Fibroblast of the aortic adventitia (primary cell): ENCODE data around the gene POFUT2. TPM values are rescaled to one million over a fixed set of nuclear protein-coding genes. Genes with fewer than 3 reads are reported as not detected.

Experiments used
- DNase-seq: peaks from one replicate; pipeline ENCODE4 v3.0.0-alpha.2; 2010; ENCODE audit warnings: low read depth
- H3K4me3 ChIP-seq: 2 replicates; pipeline ENCODE4 v1.5.1; 2011; ENCODE audit warnings: low read depth, mild to moderate bottlenecking, control low read depth, low read length, moderate library complexity
- total RNA-seq: library from RNA; depleted of rRNA; stranded (reverse); fragments of >200 nt; gene quantifications from 2 replicates; pipeline ENCODE4 v1.2.3, GENCODE V29; 2012; ENCODE audit warnings: low replicate concordance
- TF ChIP-seq, protein P1 (sequence below): IDR thresholded peaks from 2 replicates; pipeline ENCODE4 v1.5.1; 2011; ENCODE audit warnings: mild to moderate bottlenecking, low read length, control low read depth, inconsistent platforms; ENCODE audit not compliant: insufficient read depth

The POFUT2 gene
- total RNA-seq, 1 donor, result 23.8 TPM

GRCh38 chr21:45270306-45270821, 17.3 kb downstream of the POFUT2 start:
- TF ChIP-seq, protein P1, sequence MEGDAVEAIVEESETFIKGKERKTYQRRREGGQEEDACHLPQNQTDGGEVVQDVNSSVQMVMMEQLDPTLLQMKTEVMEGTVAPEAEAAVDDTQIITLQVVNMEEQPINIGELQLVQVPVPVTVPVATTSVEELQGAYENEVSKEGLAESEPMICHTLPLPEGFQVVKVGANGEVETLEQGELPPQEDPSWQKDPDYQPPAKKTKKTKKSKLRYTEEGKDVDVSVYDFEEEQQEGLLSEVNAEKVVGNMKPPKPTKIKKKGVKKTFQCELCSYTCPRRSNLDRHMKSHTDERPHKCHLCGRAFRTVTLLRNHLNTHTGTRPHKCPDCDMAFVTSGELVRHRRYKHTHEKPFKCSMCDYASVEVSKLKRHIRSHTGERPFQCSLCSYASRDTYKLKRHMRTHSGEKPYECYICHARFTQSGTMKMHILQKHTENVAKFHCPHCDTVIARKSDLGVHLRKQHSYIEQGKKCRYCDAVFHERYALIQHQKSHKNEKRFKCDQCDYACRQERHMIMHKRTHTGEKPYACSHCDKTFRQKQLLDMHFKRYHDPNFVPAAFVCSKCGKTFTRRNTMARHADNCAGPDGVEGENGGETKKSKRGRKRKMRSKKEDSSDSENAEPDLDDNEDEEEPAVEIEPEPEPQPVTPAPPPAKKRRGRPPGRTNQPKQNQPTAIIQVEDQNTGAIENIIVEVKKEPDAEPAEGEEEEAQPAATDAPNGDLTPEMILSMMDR, result no peak
- DNase-seq, result no peak
- H3K4me3 ChIP-seq, result no peak overlapping the region

DNA sequence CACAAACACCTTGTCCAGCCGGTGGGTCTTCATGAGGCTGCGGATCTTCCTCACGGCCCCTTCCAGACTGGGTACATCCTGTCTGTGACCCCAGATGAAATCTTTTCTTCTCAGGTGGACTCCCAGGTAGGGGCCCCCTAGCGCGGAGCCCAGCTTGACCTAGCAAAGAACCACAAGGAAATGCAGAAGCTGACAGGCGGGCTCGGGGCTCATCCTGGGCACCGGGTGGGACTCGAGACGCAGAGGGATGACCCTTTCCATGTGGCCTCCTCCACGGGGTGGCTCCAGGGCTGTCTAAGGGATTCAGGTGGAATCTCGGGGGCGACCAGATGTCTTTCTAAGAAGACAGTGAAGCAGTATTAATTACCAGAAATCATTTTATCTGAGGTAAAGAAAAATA, 17.8 kb downstream of the POFUT2 start:
- H3K4me3 ChIP-seq, result no peak overlapping the region
- DNase-seq, result no peak
- TF ChIP-seq, protein P1, result no peak

DNA sequence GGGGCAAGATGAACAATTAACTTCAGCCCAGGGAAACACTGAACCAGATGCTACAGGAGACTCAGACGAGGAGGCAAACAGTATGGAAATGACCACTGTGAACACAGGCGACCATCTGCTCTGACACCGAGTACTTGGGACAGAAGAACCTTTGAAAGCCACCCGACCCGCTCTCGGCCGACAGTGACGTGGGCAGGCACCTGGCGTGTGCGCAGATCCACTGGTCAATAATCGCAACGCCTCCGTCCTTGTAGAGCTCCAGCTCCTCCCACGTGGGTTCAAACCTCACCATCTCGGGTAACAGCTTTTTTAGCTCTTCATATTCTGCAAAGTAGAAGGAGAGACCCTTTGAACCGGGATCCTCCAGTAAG, 20.3 kb downstream of the POFUT2 start:
- H3K4me3 ChIP-seq, result no peak overlapping the region
- DNase-seq, result no peak
- TF ChIP-seq, protein P1, result no peak

DNA sequence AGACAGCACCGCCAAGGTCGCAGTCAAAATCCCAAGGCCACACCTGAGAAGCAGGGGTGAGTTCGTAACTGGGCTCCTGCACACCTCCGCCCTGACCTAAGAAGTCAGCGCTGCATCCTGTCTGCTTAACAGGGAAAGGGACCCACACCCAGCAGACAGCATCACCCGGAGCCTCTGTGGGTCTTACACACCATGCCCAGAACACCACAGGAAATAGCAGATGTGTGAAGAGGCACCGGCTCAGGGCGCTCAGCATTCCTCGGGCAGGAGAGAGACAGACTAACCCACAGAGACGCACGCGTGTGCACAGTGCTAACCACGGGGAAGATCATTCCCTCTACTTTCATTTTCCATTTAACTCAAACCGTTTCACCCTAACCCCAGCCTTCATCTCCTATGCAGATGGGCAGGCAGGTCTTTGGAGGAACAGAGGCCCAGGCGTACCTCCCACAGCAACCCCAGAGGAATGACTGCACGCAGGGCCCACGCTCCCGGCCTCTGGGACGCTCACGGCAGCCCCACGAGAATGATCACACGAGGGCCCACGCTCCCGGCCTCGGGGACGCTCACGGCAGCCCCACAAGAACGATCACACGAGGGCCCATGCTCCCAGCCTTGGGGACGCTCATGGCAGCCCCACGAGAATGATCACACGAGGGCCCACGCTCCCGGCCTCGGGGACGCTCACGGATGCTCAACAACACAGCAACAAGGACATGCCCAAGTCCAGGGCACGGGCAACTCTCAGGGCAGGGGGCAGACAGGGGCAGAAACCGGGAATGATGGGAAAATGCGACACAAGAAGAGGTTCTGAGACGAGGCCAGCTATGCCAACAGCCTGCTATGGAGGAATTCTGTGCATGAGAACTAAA, 20.9 kb downstream of the POFUT2 start:
- no peak for DNase-seq
- no peak overlapping the region for H3K4me3 ChIP-seq
- TF ChIP-seq, protein P1, result no peak

- no peak for DNase-seq
These were observed 21.8 kb downstream of the POFUT2 start for GRCh38 chr21:45265721-45266517.

DNA sequence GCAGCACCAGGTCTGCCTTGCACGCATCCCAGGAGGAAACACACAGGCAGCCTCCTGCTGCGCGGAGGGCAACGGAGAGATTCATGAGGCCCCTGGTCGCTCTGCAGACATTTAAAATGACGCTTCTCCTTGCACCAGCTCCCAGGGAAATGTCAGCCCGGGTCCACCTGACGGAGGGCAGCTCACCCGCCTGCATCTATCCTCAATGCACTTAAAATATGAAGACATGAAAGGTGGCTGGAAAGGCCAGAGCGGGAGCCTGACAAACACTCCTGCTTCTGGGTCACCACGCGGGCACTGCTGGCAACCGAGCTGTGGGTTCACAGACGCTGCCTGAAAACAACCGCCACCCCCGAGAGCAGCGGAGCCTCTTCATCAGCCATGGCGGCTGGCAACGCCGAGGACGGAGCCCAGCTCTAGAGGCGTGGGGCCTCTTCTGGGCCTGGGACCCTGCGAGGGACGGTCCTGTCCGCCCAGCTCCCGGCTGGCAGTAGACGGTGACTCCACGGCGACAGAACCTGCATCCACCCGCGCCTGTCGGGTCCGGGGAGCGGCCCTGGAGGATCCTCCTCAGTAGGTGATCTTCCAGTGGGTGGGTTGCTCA, 22.7 kb downstream of the POFUT2 start:
- no peak overlapping the region for H3K4me3 ChIP-seq
- no peak for DNase-seq
- TF ChIP-seq, protein P1, result no peak

More at GRCh38 chr21:45265721-45266517, 21.8 kb downstream of the POFUT2 start:
- no peak overlapping the region for H3K4me3 ChIP-seq
- TF ChIP-seq, protein P1, result no peak
